Nephron progenitor cell (in vitro differentiated cells): ENCODE measurements around the gene C13orf42.
A peak's percentile ranks its signal among the peaks of the same experiment; 100 is the strongest.

Experiments used
- DNase-seq: peaks from one replicate; pipeline ENCODE4 v3.0.0; 2021
- H3K27ac Mint-ChIP-seq: 2 replicates; pipeline ENCODE4 v1.8.0; 2021; ENCODE audit warnings: mild to moderate bottlenecking, moderate library complexity, mixed read lengths
- H3K27me3 Mint-ChIP-seq: 2 replicates; pipeline ENCODE4 v1.8.0; 2021; ENCODE audit warnings: mild to moderate bottlenecking, low read depth, mixed read lengths; ENCODE audit not compliant: poor library complexity
- H3K36me3 Mint-ChIP-seq: 2 replicates; pipeline ENCODE4 v1.8.0; 2021; ENCODE audit warnings: low read depth, mixed read lengths
- H3K4me1 Mint-ChIP-seq: 2 replicates; pipeline ENCODE4 v1.8.0; 2021; ENCODE audit warnings: mixed read lengths
- H3K4me3 Mint-ChIP-seq: 2 replicates; pipeline ENCODE4 v1.8.0; 2021; ENCODE audit warnings: mild to moderate bottlenecking, moderate library complexity, mixed read lengths
- H3K9me3 Mint-ChIP-seq: 2 replicates; pipeline ENCODE4 v1.8.0; 2021; ENCODE audit warnings: mild to moderate bottlenecking, moderate library complexity, mixed read lengths
- CTCF ChIP-seq: fragments of 200-600 bp; sonication (generic); IDR thresholded peaks from 2 replicates; pipeline ENCODE4 v1.5.0; 2021; ENCODE audit warnings: antibody characterized with exemption

Gene C13orf42

DNA sequence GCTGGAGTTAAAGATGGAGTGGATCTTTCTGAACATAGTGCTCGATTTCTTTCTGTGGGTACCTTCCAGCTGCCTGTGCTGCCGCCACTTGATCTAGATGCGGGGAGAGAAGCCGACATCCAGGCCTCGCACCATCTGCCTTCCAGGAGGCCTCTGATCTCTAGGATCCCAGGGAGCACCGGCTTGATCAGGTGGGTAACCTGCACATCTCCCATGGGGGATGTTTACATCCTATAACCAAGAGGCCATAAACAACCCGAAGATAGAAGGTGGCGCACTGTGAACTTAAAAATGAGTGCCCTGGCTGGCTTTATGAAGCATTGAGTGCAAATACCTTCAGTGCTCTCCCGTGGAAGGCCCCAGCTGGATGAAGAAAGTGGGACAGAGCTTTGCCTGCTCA lies at the start of gene C13orf42:
TSS of gene C13orf42 (minus strand) at position 101 of the 400 bp plus-strand sequence. CDS start at position 36, 65 bp downstream.
- Mint-ChIP-seq H3K27me3 (peaks cover 6% of the 10 kb centered on the region), H3K4me3 (no peak within 1 kb of the TSS), H3K4me1 (no peaks in the 10 kb centered on the region), H3K36me3 (no peaks in the 10 kb centered on the region), H3K9me3 (no peaks in the 10 kb centered on the region), H3K27ac (no peak within 1 kb of the TSS)
- TF ChIP-seq CTCF: no peak
- no peak for DNase-seq

DNA sequence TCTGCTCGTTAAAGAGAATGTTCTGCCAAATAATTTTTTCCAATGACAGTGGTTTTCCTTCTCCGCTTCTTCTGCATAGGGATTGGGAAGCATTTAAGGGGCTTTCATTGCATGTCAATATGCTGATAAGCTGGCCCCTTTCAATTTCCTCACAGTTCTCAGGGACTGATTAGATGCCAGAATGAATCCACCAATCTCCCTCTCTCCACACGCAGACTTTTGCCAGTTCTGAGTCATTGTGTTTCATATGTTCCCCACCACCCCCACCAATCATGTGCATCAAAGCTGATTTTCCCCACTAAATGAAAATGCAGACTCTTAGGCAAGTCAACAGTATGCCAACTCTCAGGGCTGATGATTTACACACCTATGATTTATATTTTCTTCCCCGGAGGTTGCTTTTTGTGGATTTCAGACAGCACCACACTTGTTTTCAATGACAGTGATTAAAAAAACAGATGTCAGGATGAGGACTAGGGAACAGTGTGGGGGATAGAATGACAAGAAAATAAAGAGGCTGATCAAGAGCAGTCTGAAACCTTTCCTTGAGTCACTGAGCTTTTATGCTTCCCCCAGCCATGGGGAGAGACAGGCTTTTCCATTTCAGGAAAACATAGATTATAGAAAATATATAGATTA lies 47.9 kb upstream of the C13orf42 start:
- Mint-ChIP-seq H3K4me1 (peaks cover 27% of the 10 kb centered on the region), H3K9me3 (peaks cover 17% of the 10 kb centered on the region), H3K4me3 (no peak overlapping the region), H3K36me3 (no peaks in the 10 kb centered on the region), H3K27me3 (no peaks in the 10 kb centered on the region), H3K27ac (peak overlapping the region; percentile 4)
- no peak for DNase-seq
- no peak for TF ChIP-seq CTCF

DNA sequence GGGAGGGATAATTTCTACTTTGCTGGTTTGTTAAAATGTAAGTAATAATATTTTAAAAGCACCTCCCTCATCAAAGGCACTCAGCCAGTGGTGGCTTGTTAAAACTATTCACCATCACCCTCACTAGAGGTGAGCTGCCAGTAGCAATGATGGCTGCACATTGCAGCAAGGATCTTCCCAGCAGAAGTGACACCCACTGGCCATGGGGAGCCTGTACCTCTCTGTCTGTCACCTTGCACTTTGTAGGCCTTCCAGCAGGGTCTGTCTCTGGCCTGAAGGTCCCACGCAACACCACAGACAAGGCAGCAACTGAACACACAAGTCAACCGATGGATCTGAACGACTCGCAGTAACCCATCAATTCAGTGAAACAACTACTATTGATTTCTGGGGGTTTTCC lies 47.3 kb upstream of the C13orf42 start:
- TF ChIP-seq CTCF: no peak
- peak; percentile 12 for DNase-seq
- Mint-ChIP-seq H3K27ac (no peak overlapping the region), H3K27me3 (no peaks in the 10 kb centered on the region), H3K9me3 (peaks cover 17% of the 10 kb centered on the region), H3K36me3 (no peaks in the 10 kb centered on the region), H3K4me3 (no peak overlapping the region), H3K4me1 (peaks cover 27% of the 10 kb centered on the region)

GRCh38 chr13:51156648-51157047 lies 45.6 kb upstream of the C13orf42 start:
- no peaks in the 10 kb centered on the region for H3K36me3 Mint-ChIP-seq

GRCh38 chr13:51155776-51156515 lies 44.9 kb upstream of the C13orf42 start:
- DNase-seq: no peak
- peaks cover 27% of the 10 kb centered on the region for H3K4me1 Mint-ChIP-seq
- TF ChIP-seq CTCF: no peak

More at GRCh38 chr13:51156648-51157047, 45.6 kb upstream of the C13orf42 start:
- Mint-ChIP-seq H3K9me3 (peaks cover 17% of the 10 kb centered on the region), H3K27ac (no peak overlapping the region), H3K27me3 (peaks cover 4% of the 10 kb centered on the region), H3K4me3 (no peak overlapping the region), H3K4me1 (peaks cover 27% of the 10 kb centered on the region)
- no peak for TF ChIP-seq CTCF
- DNase-seq: no peak

More at GRCh38 chr13:51155776-51156515, 44.9 kb upstream of the C13orf42 start:
- no peaks in the 10 kb centered on the region for H3K36me3 Mint-ChIP-seq
- no peak overlapping the region for H3K4me3 Mint-ChIP-seq
- peaks cover 11% of the 10 kb centered on the region for H3K9me3 Mint-ChIP-seq
- H3K27me3 Mint-ChIP-seq: peaks cover 4% of the 10 kb centered on the region
- H3K27ac Mint-ChIP-seq: no peak overlapping the region
